ENCODE measurements around the gene ADCY9.
"Not testable (repeated sequence)": the region's sequence is repeated elsewhere in the genome, so short reads cannot be mapped to it uniquely, and the experiment has no call there.

Gene ADCY9

GRCh38 chr16:4116325-4117249, at the start of gene ADCY9:
Gene ADCY9 (minus strand): TSS chr16:4116442. CDS start chr16:4115442, 1,000 bp downstream.
- in situ Hi-C loops (cut with HindIII; ENCODE audit: low sequenced_read_pairs) = no loop called here

GRCh38 chr16:4160658-4161430, 44.6 kb upstream of the ADCY9 start:
- in situ Hi-C loops (cut with HindIII; ENCODE audit: low sequenced_read_pairs) = loop anchor here (10.0 kb wide), 1 partner anchor 476 kb away; no protein-coding TSS in a partner anchor

GRCh38 chr16:4159726-4160125, 43.5 kb upstream of the ADCY9 start:
- in situ Hi-C loops (cut with HindIII; ENCODE audit: low sequenced_read_pairs) = loop anchor here (10.0 kb wide), 1 partner anchor 475 kb away; no protein-coding TSS in a partner anchor

GRCh38 chr16:4158143-4159093, 42.2 kb upstream of the ADCY9 start:
- in situ Hi-C loops (cut with HindIII; ENCODE audit: low sequenced_read_pairs) = no loop called here

GRCh38 chr16:4157376-4157825, 41.2 kb upstream of the ADCY9 start:
- in situ Hi-C loops (cut with HindIII; ENCODE audit: low sequenced_read_pairs) = no loop called here

GRCh38 chr16:4156503-4156902, 40.3 kb upstream of the ADCY9 start:
- in situ Hi-C loops (cut with HindIII; ENCODE audit: low sequenced_read_pairs) = not testable (repeated sequence)

GRCh38 chr16:4153364-4153763, 37.1 kb upstream of the ADCY9 start:
- in situ Hi-C loops (cut with HindIII; ENCODE audit: low sequenced_read_pairs) = not testable (repeated sequence)

- in situ Hi-C loops (cut with HindIII; ENCODE audit: low sequenced_read_pairs) = no loop called here
These were observed 36.0 kb upstream of the ADCY9 start for GRCh38 chr16:4152267-4152666.

GRCh38 chr16:4147236-4147635, 31.0 kb upstream of the ADCY9 start:
- in situ Hi-C loops (cut with HindIII; ENCODE audit: low sequenced_read_pairs) = loop anchor here (10.0 kb wide), 1 partner anchor 58 kb away; no protein-coding TSS in a partner anchor

GRCh38 chr16:4142268-4142667, 26.0 kb upstream of the ADCY9 start:
- in situ Hi-C loops (cut with HindIII; ENCODE audit: low sequenced_read_pairs) = loop anchor here (10.0 kb wide), 1 partner anchor 63 kb away; no protein-coding TSS in a partner anchor

- in situ Hi-C loops (cut with HindIII; ENCODE audit: low sequenced_read_pairs) = loop anchor here (10.0 kb wide), 1 partner anchor 63 kb away; no protein-coding TSS in a partner anchor
These were observed 25.4 kb upstream of the ADCY9 start for GRCh38 chr16:4141604-4142003.

GRCh38 chr16:4140652-4141051, 24.4 kb upstream of the ADCY9 start:
- in situ Hi-C loops (cut with HindIII; ENCODE audit: low sequenced_read_pairs) = loop anchor here (10.0 kb wide), 1 partner anchor 64 kb away; no protein-coding TSS in a partner anchor

- in situ Hi-C loops (cut with HindIII; ENCODE audit: low sequenced_read_pairs) = loop anchor here (10.0 kb wide), 1 partner anchor 65 kb away; no protein-coding TSS in a partner anchor
These were observed 23.7 kb upstream of the ADCY9 start for GRCh38 chr16:4139968-4140367.

GRCh38 chr16:4138713-4139112, 22.5 kb upstream of the ADCY9 start:
- in situ Hi-C loops (cut with HindIII; ENCODE audit: low sequenced_read_pairs) = no loop called here

- in situ Hi-C loops (cut with HindIII; ENCODE audit: low sequenced_read_pairs) = no loop called here
These were observed 21.2 kb upstream of the ADCY9 start for GRCh38 chr16:4137438-4137837.

- in situ Hi-C loops (cut with HindIII; ENCODE audit: low sequenced_read_pairs) = no loop called here
These were observed 20.1 kb upstream of the ADCY9 start for GRCh38 chr16:4136229-4136813.

- in situ Hi-C loops (cut with HindIII; ENCODE audit: low sequenced_read_pairs) = no loop called here
These were observed 19.3 kb upstream of the ADCY9 start for GRCh38 chr16:4135537-4135936.

- in situ Hi-C loops (cut with HindIII; ENCODE audit: low sequenced_read_pairs) = no loop called here
These were observed 17.7 kb upstream of the ADCY9 start for GRCh38 chr16:4133897-4134372.

- in situ Hi-C loops (cut with HindIII; ENCODE audit: low sequenced_read_pairs) = no loop called here
These were observed 15.4 kb upstream of the ADCY9 start for GRCh38 chr16:4131621-4132020.
